ENCODE results near the gene MAL. TPM values are rescaled to one million over a fixed set of nuclear protein-coding genes. Genes with fewer than 3 reads are reported as not detected.

The MAL gene
- total RNA-seq, 3 donors from 2014 or later (not counting 1 experiment from before 2014, with no cell fraction given): 0.54 to 3.3 (median 1.8) TPM

- no peak overlapping the region for H3K4me3 Mint-ChIP-seq
- ATAC-seq (no peak), DNase-seq (peak in 1 of 2 donors; percentile 37)
- H3K27ac Mint-ChIP-seq: no peak overlapping the region
- H3K9me3 Mint-ChIP-seq: no peaks in the 10 kb centered on the region
- Histone ChIP-seq H3K27me3 (ENCODE audit: control insufficient read depth, insufficient read depth, low read length) (peaks cover 9% of the 10 kb centered on the region), H3K27ac (ENCODE audit: low read length) (no peak overlapping the region), H3K4me1 (ENCODE audit: control insufficient read depth, insufficient read depth, low read length) (peaks cover 15% of the 10 kb centered on the region), H3K36me3 (ENCODE audit: control insufficient read depth, insufficient read depth, low read length) (no peaks in the 10 kb centered on the region), H3K9me3 (ENCODE audit: control insufficient read depth, insufficient read depth, low read length) (no peaks in the 10 kb centered on the region), H3K4me3 (ENCODE audit: low read length) (no peak overlapping the region)
- intact Hi-C loops (cut with micrococcal nuclease): no loop called here
- H3K36me3 Mint-ChIP-seq: no peaks in the 10 kb centered on the region
- peaks cover 29 to 40% of the 10 kb centered on the region in 2 donors for H3K27me3 Mint-ChIP-seq (ENCODE audit: low read depth in 2 of 2)
- TF ChIP-seq, protein P1, sequence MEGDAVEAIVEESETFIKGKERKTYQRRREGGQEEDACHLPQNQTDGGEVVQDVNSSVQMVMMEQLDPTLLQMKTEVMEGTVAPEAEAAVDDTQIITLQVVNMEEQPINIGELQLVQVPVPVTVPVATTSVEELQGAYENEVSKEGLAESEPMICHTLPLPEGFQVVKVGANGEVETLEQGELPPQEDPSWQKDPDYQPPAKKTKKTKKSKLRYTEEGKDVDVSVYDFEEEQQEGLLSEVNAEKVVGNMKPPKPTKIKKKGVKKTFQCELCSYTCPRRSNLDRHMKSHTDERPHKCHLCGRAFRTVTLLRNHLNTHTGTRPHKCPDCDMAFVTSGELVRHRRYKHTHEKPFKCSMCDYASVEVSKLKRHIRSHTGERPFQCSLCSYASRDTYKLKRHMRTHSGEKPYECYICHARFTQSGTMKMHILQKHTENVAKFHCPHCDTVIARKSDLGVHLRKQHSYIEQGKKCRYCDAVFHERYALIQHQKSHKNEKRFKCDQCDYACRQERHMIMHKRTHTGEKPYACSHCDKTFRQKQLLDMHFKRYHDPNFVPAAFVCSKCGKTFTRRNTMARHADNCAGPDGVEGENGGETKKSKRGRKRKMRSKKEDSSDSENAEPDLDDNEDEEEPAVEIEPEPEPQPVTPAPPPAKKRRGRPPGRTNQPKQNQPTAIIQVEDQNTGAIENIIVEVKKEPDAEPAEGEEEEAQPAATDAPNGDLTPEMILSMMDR (IDR thresholded peaks at IDR 0.05): no peak
- peaks cover 0 to 6% of the 10 kb centered on the region in 2 donors for H3K4me1 Mint-ChIP-seq
- WGBS (ENCODE audit: insufficient coverage): 12% methylated on average over 30 of the region's 30 CpGs
Observed at GRCh38 chr2:95024960-95025405, 525 bp upstream of the MAL start.

- Mint-ChIP-seq H3K27me3 (ENCODE audit: low read depth in 2 of 2) (peaks cover 29 to 40% of the 10 kb centered on the region in 2 donors), H3K4me3 (no peak overlapping the region), H3K9me3 (no peaks in the 10 kb centered on the region), H3K36me3 (no peaks in the 10 kb centered on the region), H3K4me1 (peaks cover 0 to 6% of the 10 kb centered on the region in 2 donors), H3K27ac (no peak overlapping the region)
- Histone ChIP-seq H3K27me3 (ENCODE audit: control insufficient read depth, insufficient read depth, low read length) (peaks cover 9% of the 10 kb centered on the region), H3K4me1 (ENCODE audit: control insufficient read depth, insufficient read depth, low read length) (peaks cover 18% of the 10 kb centered on the region), H3K9me3 (ENCODE audit: control insufficient read depth, insufficient read depth, low read length) (no peaks in the 10 kb centered on the region), H3K4me3 (ENCODE audit: low read length) (no peak overlapping the region), H3K36me3 (ENCODE audit: control insufficient read depth, insufficient read depth, low read length) (no peaks in the 10 kb centered on the region), H3K27ac (ENCODE audit: low read length) (no peak overlapping the region)
- no peak for ATAC-seq
- TF ChIP-seq, protein P1 (IDR thresholded peaks at IDR 0.05): no peak
- DNase-seq: peak in 1 of 2 donors; percentile 50
- intact Hi-C loops (cut with micrococcal nuclease): no loop called here
- WGBS (ENCODE audit: insufficient coverage): 17% methylated on average over 43 of the region's 47 CpGs
Observed at GRCh38 chr2:95026471-95027368, 1.2 kb downstream of the MAL start.

GRCh38 chr2:95027369-95027720 lies 1.8 kb downstream of the MAL start:
- Histone ChIP-seq H3K4me3 (ENCODE audit: low read length) (no peak overlapping the region), H3K27ac (ENCODE audit: low read length) (no peak overlapping the region), H3K4me1 (ENCODE audit: control insufficient read depth, insufficient read depth, low read length) (peaks cover 18% of the 10 kb centered on the region), H3K36me3 (ENCODE audit: control insufficient read depth, insufficient read depth, low read length) (no peaks in the 10 kb centered on the region), H3K9me3 (ENCODE audit: control insufficient read depth, insufficient read depth, low read length) (no peaks in the 10 kb centered on the region), H3K27me3 (ENCODE audit: control insufficient read depth, insufficient read depth, low read length) (peaks cover 9% of the 10 kb centered on the region)
- H3K27me3 Mint-ChIP-seq (ENCODE audit: low read depth in 2 of 2): peaks cover 29 to 40% of the 10 kb centered on the region in 2 donors
- WGBS (ENCODE audit: insufficient coverage): 52% methylated on average over 9 of the region's 9 CpGs
- intact Hi-C loops (cut with micrococcal nuclease): no loop called here
- H3K4me3 Mint-ChIP-seq: no peak overlapping the region
- TF ChIP-seq, protein P1 (IDR thresholded peaks at IDR 0.05): no peak
- no peaks in the 10 kb centered on the region for H3K36me3 Mint-ChIP-seq
- no peaks in the 10 kb centered on the region for H3K9me3 Mint-ChIP-seq
- no peak for ATAC-seq
- H3K4me1 Mint-ChIP-seq: peaks cover 0 to 6% of the 10 kb centered on the region in 2 donors
- DNase-seq: no peak
- no peak overlapping the region for H3K27ac Mint-ChIP-seq

All from natural killer cell (primary cell).